HG03139 (cell line): Measurements from ENCODE around the gene LCE3B.
"Not testable (repeated sequence)": the region's sequence is repeated elsewhere in the genome, so short reads cannot be mapped to it uniquely, and the experiment has no call there.

Experiments used
- ATAC-seq: cut with Tn5 transposase; IDR thresholded peaks from one replicate; pipeline ENCODE4 v1.9.1; 2021; ENCODE audit not compliant: unreplicated experiment

The LCE3B gene

GRCh38 chr1:152613511-152613910 lies at the start of gene LCE3B:
TSS of gene LCE3B (plus strand) at chr1:152613811. CDS start at chr1:152613811, 0 bp downstream.
- no peak for ATAC-seq

- no peak for ATAC-seq
Observed at GRCh38 chr1:152565115-152565514, 48.5 kb upstream of the LCE3B start.

GRCh38 chr1:152565535-152566215 lies 47.9 kb upstream of the LCE3B start:
- ATAC-seq = no peak

- ATAC-seq = no peak
Observed at GRCh38 chr1:152566681-152567080, 46.9 kb upstream of the LCE3B start, which contains the start of gene LCE3E. TSS of gene LCE3E (minus strand) at chr1:152566780. CDS start at chr1:152566208, 572 bp downstream.

GRCh38 chr1:152577168-152577567 lies 36.4 kb upstream of the LCE3B start:
- no peak for ATAC-seq

- not testable (repeated sequence) for ATAC-seq
Observed at GRCh38 chr1:152579526-152579925, 34.1 kb upstream of the LCE3B start.

GRCh38 chr1:152580433-152580832 lies 33.2 kb upstream of the LCE3B start, which contains the start of gene LCE3D:
TSS of gene LCE3D (minus strand) at chr1:152580516. CDS start at chr1:152579936, 580 bp downstream.
- ATAC-seq = no peak

GRCh38 chr1:152582647-152583046 lies 31.0 kb upstream of the LCE3B start:
- ATAC-seq = no peak

- ATAC-seq = no peak
Observed at GRCh38 chr1:152585586-152585985, 28.0 kb upstream of the LCE3B start.

GRCh38 chr1:152596986-152597385 lies 16.6 kb upstream of the LCE3B start:
- ATAC-seq = no peak

GRCh38 chr1:152599934-152600333 lies 13.7 kb upstream of the LCE3B start, which contains the start of gene LCE3C:
TSS of gene LCE3C (plus strand) at chr1:152600234. CDS start at chr1:152600732, 498 bp downstream.
- ATAC-seq = no peak

- no peak for ATAC-seq
Observed at GRCh38 chr1:152621993-152622392, 8.4 kb downstream of the LCE3B start.

GRCh38 chr1:152622803-152623202 lies 9.2 kb downstream of the LCE3B start, which contains the start of gene LCE3A:
TSS of gene LCE3A (minus strand) at chr1:152623103. CDS start at chr1:152623103, 0 bp downstream.
- no peak for ATAC-seq

GRCh38 chr1:152623203-152623844 lies 9.7 kb downstream of the LCE3B start:
- no peak for ATAC-seq

- ATAC-seq = no peak
Observed at GRCh38 chr1:152626744-152627143, 13.1 kb downstream of the LCE3B start.

GRCh38 chr1:152630596-152630995 lies 17.0 kb downstream of the LCE3B start:
- ATAC-seq = no peak

GRCh38 chr1:152640351-152640750 lies 26.7 kb downstream of the LCE3B start:
- ATAC-seq = no peak

GRCh38 chr1:152643945-152644344 lies 30.3 kb downstream of the LCE3B start:
- no peak for ATAC-seq

GRCh38 chr1:152645146-152645545 lies 31.5 kb downstream of the LCE3B start:
- no peak for ATAC-seq

- no peak for ATAC-seq
Observed at GRCh38 chr1:152646656-152647055, 33.0 kb downstream of the LCE3B start.

- no peak for ATAC-seq
Observed at GRCh38 chr1:152654110-152654509, 40.5 kb downstream of the LCE3B start.

GRCh38 chr1:152656459-152656858 lies 42.8 kb downstream of the LCE3B start:
- ATAC-seq = no peak
